GM18907 (cell line): ENCODE data around the gene GAB4.

Experiments used
- ATAC-seq: cut with Tn5 transposase; IDR thresholded peaks from one replicate; pipeline ENCODE4 v1.9.1; 2021; ENCODE audit warnings: mild to moderate bottlenecking, moderate library complexity; ENCODE audit not compliant: unreplicated experiment

GAB4 gene

GRCh38 chr22:16989915-16990314, 18.1 kb downstream of the GAB4 start:
- no peak for ATAC-seq

DNA sequence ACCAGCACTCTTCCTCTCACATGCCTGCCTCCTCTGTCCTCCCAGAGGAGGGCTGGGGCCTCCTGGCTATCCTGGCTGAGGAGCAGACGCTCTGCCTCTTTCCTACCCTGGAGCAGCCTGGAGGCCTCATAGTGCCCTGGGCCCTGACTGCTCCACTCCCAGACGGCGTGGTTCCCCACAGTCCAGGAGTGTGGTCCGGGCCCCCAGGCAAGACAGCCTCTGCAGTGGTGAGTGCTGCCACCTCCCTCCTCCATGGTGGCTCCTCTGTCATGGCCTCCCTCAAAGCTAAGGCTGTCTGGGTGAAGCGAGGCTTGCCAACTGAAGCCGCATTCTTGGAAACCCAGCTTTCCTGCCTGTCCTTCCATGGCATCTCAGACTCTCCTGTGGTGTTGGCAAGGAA, 19.8 kb downstream of the GAB4 start:
- ATAC-seq, result no peak

DNA sequence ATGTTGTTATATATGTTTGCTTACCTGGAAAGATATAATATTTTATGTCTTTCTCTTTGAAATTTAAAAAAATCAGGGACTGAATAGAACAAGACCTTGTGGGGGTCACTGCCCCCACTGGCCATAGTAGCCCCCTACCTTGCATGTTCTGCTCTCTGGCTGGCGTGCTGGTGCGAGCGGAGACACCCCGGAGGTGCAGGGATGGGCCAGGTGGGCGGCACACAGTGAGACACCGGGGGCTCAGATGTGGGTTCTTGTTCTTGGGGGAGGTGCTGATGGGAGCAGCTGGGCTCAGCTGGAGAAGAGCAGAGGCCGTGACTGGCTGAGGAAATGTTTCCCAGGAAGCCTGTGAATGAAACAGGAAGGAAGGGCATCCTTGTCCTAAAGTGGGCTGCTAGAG, 20.2 kb downstream of the GAB4 start:
- ATAC-seq, result no peak

DNA sequence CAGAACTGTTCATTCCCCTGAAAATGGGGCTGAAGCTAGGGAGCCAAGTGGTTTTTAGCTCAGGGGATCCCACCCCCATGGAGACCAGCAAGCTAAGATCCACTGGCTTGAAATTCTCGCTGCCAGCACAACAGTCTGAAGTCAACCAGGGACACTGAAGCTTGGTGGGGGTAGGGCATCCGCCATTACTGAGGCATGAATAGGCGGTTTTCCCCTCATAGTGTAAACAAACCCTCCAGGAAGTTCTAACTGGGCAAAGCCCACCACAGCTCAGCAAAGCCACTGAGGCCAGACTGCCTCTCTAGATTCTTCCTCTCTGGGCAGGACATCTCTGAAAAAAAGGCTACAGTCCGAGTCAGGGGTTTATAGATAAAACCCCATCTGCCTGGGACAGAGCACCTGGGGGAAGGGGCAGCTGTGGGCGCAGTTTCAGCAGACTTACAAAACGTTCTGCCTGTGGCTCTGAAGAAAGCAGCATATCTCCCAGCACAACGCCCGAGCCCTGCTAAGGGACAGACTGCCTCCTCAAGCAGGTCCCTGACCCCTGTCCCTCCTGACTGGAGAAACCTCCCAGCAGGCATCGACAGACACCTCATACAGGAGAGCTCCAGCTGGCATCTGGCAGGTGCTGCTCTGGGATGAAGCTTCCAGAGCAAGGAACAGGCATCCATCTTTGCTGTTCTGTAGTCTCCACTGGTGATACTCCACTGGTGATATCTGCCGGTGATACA, 32.7 kb downstream of the GAB4 start:
- no peak for ATAC-seq

- ATAC-seq, result no peak
Observed at GRCh38 chr22:16974298-16975084, 33.5 kb downstream of the GAB4 start.

DNA sequence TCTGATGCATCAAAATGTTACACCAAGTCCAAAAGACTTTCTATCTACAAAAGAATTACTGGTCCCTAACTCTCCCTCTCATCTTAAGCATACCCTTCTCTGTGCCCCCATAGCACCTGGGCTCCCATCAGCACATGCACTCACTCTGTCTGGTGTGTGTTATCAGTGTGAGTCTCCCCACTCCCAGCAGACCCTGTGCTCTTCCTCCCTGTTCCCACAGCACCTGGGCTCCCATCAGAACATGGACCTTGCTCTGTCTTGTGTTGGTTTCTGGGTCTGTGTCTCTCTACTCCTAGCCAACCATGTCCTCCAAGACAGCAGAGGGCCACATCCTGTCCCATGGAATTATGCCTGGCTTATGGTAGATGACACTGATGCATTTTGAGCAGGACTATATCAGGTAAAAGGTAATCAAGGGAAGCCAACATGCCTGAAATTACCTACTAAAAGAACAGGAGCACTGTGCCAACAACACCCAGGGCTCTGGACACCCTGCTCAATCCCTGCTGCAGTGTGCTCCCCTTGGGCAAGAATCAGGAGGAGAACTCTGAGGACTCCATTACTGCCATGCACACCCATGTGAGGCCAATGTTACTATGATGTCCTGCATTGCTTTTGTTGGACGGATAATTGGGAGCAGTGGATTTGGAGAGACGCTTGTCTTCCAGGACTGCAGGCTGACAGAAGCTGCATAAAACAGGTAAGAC, 34.3 kb downstream of the GAB4 start:
- no peak for ATAC-seq

DNA sequence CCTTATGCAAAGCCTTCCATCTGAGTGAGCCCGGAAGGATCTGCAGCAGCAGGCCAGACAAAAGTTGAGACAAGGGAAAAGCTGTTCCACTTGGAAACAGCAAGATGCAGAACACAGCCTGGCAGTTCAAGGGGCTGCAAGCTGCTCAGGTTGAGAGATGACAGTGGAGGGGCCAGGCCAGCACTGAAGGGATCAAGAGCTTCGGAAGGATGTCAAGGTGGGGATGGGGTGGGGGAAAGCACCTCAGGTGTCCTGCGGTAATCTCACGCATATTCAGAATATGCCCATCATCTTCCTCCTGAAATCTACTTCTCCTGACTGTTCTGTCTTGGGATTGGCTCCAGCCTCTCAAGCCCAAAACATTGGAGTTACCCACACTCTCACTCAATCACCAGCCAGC, 35.7 kb downstream of the GAB4 start:
- no peak for ATAC-seq

DNA sequence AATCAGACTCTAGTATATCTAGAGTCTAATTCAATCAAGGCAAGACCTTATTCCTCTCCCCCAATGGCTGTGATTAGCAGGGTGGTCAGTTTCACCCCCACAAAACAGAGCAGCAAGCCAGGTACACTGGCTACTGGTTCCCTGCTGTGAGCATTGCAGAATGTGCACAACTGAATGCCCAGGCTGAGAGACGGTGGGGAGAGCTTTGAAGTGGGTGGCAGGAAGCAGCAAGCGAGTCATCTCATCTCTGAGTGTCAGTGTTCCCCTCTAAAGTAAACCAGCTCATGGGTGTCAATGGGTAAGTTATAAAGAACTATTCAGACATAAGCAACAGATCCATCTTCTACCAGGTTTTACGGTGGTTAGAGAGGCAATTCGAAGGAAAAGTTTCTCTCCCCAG, 37.6 kb downstream of the GAB4 start:
- ATAC-seq, result no peak

DNA sequence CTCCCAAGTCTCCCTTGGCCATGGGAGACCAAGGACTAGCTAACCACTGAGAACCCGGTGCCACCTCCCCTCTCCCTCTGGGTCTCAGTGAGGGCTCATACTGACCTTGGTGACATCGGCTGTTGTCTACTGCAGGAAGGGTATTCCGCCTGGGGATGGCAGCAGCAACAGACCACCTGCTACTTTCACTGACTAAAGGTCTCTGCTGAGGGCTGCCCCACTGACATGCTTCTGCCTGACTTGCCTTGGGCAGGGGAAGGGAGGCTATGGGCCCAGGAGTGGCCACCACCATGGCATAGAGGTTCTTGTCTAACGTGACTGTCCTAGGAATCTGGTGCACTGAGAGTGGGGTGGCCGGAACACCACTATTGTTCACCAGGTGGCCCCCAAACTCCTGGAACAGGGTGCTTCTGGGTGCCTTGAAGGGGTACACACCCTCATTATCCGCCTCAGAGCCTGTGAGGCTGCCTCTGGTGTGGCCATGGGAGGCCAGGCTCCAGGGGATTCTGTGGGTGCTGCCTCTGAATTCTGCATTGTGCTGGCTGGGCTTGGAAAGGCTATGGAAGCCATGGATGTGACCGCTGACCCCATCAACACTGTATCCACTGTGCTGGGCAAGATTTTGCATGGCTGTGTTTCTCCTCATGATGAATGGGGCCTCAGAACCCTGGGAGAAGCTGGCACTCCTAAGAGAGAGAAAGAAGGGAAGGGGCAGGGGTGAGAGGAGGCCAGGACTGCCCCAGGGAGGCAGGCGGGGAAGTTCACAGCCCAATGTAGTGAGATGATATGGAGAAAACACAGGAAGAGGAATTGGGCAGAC, 38.3 kb downstream of the GAB4 start:
- ATAC-seq, result no peak

DNA sequence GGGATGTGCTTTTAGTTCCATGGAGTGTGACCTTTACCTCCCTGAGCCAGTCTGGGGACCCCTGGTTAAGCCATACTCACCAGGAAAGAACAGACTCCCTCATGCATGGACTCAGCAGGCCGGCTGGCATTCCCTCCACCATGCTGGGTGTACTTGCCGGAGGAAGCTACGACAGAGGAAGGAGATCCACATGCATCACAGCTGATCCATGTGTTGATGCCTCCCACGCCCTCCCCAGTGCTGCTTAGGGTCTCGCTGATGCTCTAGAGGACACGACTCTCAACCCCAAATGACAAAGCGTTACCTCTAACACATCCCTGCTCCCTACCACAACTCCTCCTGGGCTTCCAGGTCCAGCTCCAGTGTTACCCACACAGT, 39.8 kb downstream of the GAB4 start:
- ATAC-seq, result no peak

- ATAC-seq, result no peak
Observed at GRCh38 chr22:16967453-16968217, 40.4 kb downstream of the GAB4 start.

- ATAC-seq, result no peak
Observed at GRCh38 chr22:16966251-16966650, 41.8 kb downstream of the GAB4 start.

GRCh38 chr22:16965560-16965959, 42.5 kb downstream of the GAB4 start:
- no peak for ATAC-seq

DNA sequence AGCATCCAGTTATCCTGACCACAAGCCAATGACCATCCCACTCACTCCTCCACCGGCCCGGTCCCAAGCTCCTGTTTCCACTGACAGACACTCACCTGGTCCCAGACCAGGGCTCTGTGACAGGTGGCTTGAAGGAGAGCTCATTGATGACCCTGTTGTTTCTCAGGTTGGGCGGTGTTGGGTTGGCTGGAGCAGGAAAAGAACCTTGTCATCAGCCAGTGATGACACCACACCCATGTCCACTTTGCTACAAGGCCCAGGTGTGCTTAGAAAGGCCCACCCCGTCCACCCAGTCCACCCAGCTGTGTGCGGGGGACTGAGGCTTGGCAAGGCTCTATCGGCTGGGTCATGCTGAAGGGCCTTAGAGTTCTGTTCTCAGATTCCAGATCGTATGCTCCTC, 42.9 kb downstream of the GAB4 start:
- ATAC-seq, result no peak

- ATAC-seq, result no peak
Observed at GRCh38 chr22:16964366-16964765, 43.7 kb downstream of the GAB4 start.

DNA sequence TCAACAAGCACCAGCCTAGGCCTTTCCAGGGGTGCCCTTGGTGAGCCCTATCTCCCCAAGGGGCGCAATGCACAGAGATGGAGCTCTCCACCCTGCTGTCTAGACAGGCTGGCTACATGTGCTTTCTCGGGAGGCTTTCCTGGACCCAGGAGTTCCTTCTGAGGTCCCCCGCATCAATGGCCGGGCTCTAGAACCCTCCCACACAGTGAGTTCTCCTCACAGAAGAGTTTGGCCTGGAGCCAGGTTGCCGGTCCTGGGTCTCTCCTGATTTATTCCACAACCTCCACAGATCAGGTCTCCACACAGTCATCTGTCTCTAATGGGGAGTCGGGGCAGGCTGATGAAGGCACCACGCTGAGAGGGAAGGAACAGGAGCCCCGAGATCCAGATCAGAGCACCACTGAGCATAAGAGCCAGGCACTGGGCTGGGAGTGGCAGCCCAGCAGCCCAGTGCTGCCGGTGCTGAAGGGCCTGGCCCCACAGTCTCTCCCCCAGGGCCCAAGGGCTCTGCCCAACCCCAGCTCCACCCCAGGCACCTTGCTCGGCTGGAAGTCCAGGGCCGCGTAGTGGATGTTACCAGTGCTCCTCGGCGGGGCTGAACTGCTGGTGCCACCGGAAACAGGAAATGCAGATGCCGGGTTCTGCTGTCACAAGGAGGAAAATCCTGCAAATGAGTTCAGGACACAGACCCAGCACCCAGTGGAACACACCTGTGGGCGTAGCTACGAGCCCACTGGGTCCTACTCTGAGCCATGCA, 44.7 kb downstream of the GAB4 start:
- no peak for ATAC-seq

DNA sequence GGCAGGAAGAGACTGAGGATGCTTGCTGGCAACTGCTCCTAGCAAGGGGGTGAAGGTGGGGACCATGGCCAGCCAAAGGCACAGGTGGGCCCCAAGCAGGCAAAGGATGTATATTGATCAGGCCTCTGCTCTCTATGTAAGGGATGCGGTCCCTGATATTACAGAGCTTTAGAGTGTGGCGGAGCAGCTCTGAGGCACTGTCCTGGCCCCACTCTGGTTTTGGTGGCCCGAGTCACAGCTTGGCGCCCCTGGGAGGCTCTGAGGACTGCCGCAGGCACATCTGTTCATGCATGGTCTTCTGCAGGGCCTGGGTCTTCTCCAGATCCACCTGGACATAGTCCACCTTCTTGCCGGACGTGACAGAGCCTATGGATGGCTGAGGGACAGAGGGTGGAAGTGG, 45.5 kb downstream of the GAB4 start:
- ATAC-seq, result no peak

GRCh38 chr22:16961477-16962186, 46.4 kb downstream of the GAB4 start:
- no peak for ATAC-seq

DNA sequence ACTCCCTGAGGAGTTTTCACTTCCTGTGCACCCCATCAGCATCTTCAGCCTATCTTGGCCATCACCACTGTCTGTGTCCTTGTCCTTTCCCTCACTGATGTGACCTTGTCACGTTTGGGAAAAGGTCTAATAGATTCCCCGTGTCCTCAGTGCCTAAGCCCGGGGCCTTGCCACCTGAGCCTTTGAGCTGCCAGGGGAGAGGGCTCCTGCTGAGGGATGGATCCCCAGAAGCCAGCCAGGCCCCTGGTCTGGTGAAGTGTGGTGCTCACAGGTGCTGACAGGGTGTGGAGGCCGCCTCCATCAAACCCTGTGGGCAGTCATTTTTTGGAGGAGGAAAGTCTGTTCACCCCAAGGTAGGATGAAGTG, 47.2 kb downstream of the GAB4 start:
- no peak for ATAC-seq
